HCT116 (cell line): ENCODE measurements around the gene SPIRE1. TPM values are rescaled to one million over a fixed set of nuclear protein-coding genes. Genes with fewer than 3 reads are reported as not detected.

Source experiments
- ATAC-seq: fragments of 200-7000 bp; cut with Tn5 transposase; 2 replicates; pipeline ENCODE4 v1.9.1; 2020; ENCODE audit warnings: mild to moderate bottlenecking, moderate library complexity
- BruUV-seq: library from RNA; stranded (reverse); fragments of 400-500 nt; replicated peaks from 2 replicates; lab custom pipeline; 2021; lab: Mats Ljungman, UMichigan
- CTCF ChIA-PET: fragments of 300-600 bp; sonication (Branson Sonifier 250); formaldehyde crosslinking; loops from one replicate; lab custom pipeline; 2021; ENCODE audit warnings: antibody characterized with exemption; lab: Charles Lee
- POLR2A ChIA-PET: fragments of 300-600, 350-600 bp; sonication (Branson Sonifier 250); formaldehyde crosslinking; loops from one replicate; lab custom pipeline; 2021; ENCODE audit warnings: antibody characterized with exemption; lab: Charles Lee
- RAD21 ChIA-PET, 2 experiments: fragments of 300-600 bp; sonication (Branson Sonifier 250); formaldehyde crosslinking; loops; one replicate each; lab custom pipeline; 2023; ENCODE audit warnings: low total read pairs in 2 of 2; ENCODE audit not compliant: uncharacterized antibody in 2 of 2, unreplicated experiment in 2 of 2, low non-redundant PET in 1 of 2; lab: Charles Lee
- DNase-seq: peaks from one replicate; pipeline ENCODE4 v3.0.0-alpha.2; 2010; ENCODE audit warnings: low read depth, low spot score
- H2AFZ ChIP-seq: fragments of 200-600 bp; shearing (Covaris generic), sonication (generic); 2 replicates; pipeline ENCODE4 v1.6.1; 2017; ENCODE audit warnings: low read depth, mixed run types, mixed read lengths, antibody characterized with exemption, low read length; ENCODE audit not compliant: poor library complexity, severe bottlenecking
- H3K27ac ChIP-seq: 2 replicates; pipeline ENCODE4 v1.5.1; 2012; ENCODE audit warnings: low read depth, low read length
- H3K27me3 ChIP-seq: fragments of 200-600 bp; sonication (generic); 2 replicates; pipeline ENCODE4 v1.6.1; 2016; ENCODE audit warnings: mixed run types, low read length, mixed read lengths; ENCODE audit not compliant: insufficient read depth
- H3K36me3 ChIP-seq, 2 experiments: fragments of 200-500 bp in 1 of 2; fragments of 200-600 bp in 1 of 2; sonication (Bioruptor generic) in 1 of 2; sonication (generic) in 1 of 2; 2 replicates each; pipeline versions ENCODE4 v1.5.1 to v1.6.1; 2014 to 2016; ENCODE audit warnings: low read length in 2 of 2, inconsistent platforms in 1 of 2, mixed read lengths in 1 of 2, mixed run types in 1 of 2; ENCODE audit not compliant: insufficient read depth in 2 of 2, control insufficient read depth in 1 of 2
- H3K4me1 ChIP-seq, 2 experiments: fragments of 200-600 bp in 1 of 2; sonication (generic) in 1 of 2; 2 replicates each; pipeline versions ENCODE4 v1.5.1 to v1.6.1; 2012 to 2017; ENCODE audit warnings: low read length in 2 of 2, inconsistent platforms in 1 of 2, mild to moderate bottlenecking in 1 of 2, mixed read lengths in 1 of 2, mixed run types in 1 of 2, moderate library complexity in 1 of 2; ENCODE audit not compliant: insufficient read depth in 2 of 2, control insufficient read depth in 1 of 2
- H3K4me2 ChIP-seq: fragments of 200-600 bp; sonication (generic); 2 replicates; pipeline ENCODE4 v1.6.1; 2017; ENCODE audit warnings: mixed run types, low read length, mixed read lengths
- H3K4me3 ChIP-seq, 2 experiments: fragments of 200-600 bp in 1 of 2; sonication (generic) in 1 of 2; replicated peaks in 1 of 2; 2 replicates each; pipeline ENCODE4 v1.5.1; 2011 to 2016; ENCODE audit warnings: low read length in 2 of 2, control low read depth in 1 of 2, low read depth in 1 of 2, mild to moderate bottlenecking in 1 of 2, mixed read lengths in 1 of 2, mixed run types in 1 of 2
- H3K79me2 ChIP-seq: fragments of 200-600 bp; sonication (generic); 2 replicates; pipeline ENCODE4 v1.6.1; 2017; ENCODE audit warnings: mild to moderate bottlenecking, mixed run types, low read length, moderate library complexity, mixed read lengths; ENCODE audit not compliant: insufficient read depth
- H3K9ac ChIP-seq: fragments of 200-600 bp; sonication (generic); 2 replicates; pipeline ENCODE4 v1.6.1; 2016; ENCODE audit warnings: low read length, mixed read lengths
- H3K9me2 ChIP-seq: fragments of 200-600 bp; sonication (generic), shearing (Covaris generic); 2 replicates; pipeline ENCODE4 v1.6.1; 2017; ENCODE audit warnings: mixed run types, mild to moderate bottlenecking, moderate library complexity; ENCODE audit not compliant: insufficient read depth
- H3K9me3 ChIP-seq, 2 experiments: fragments of 200-500 bp in 1 of 2; fragments of 200-600 bp in 1 of 2; sonication (Bioruptor generic) in 1 of 2; sonication (generic) in 1 of 2; 2 replicates each; pipeline ENCODE4 v1.6.1; 2014 to 2017; ENCODE audit warnings: low read length in 2 of 2, mixed read lengths in 2 of 2, inconsistent platforms in 1 of 2, low read depth in 1 of 2, mild to moderate bottlenecking in 1 of 2, mixed run types in 1 of 2, moderate library complexity in 1 of 2; ENCODE audit not compliant: control insufficient read depth in 1 of 2, insufficient read depth in 1 of 2
- H4K20me1 ChIP-seq: fragments of 200-600 bp; sonication (generic), shearing (Covaris generic); 2 replicates; pipeline ENCODE4 v1.6.1; 2017; ENCODE audit warnings: mixed run types, mild to moderate bottlenecking, moderate library complexity; ENCODE audit not compliant: insufficient read depth
- EZH2 ChIP-seq: fragments of 200-600 bp; sonication (generic); IDR thresholded peaks from 2 replicates; pipeline ENCODE4 v1.6.1; 2017; ENCODE audit warnings: antibody characterized with exemption, mixed run types
- EZH2phosphoT487 ChIP-seq: fragments of 200-600 bp; IDR thresholded peaks from 2 replicates; pipeline ENCODE4 v1.6.1; 2018; ENCODE audit warnings: antibody characterized with exemption, borderline replicate concordance
- FOSL1 ChIP-seq: IDR thresholded peaks from 2 replicates; pipeline ENCODE4 v1.6.1; 2012; ENCODE audit warnings: low read depth
- JUND ChIP-seq: IDR thresholded peaks from 2 replicates; pipeline ENCODE4 v1.6.1; 2012
- POLR2A ChIP-seq: IDR thresholded peaks from 2 replicates; pipeline ENCODE4 v1.7.0; 2011; ENCODE audit warnings: borderline replicate concordance; ENCODE audit not compliant: insufficient read depth, insufficient read length; ENCODE audit errors: extremely low read depth
- REST ChIP-seq: IDR thresholded peaks from 2 replicates; pipeline ENCODE4 v1.6.1; 2012; ENCODE audit warnings: low read depth
- SRF ChIP-seq: IDR thresholded peaks from 2 replicates; pipeline ENCODE4 v1.6.1; 2012; ENCODE audit warnings: low read depth
- ZBTB33 ChIP-seq: IDR thresholded peaks from 2 replicates; pipeline ENCODE4 v1.6.1; 2011; ENCODE audit warnings: mild to moderate bottlenecking, low read length, moderate library complexity; ENCODE audit not compliant: insufficient replicate concordance; ENCODE audit errors: extremely low read depth
- ZNF274 ChIP-seq: fragments of 200-500 bp; sonication (Bioruptor generic); IDR thresholded peaks from 2 replicates; pipeline ENCODE4 v1.6.1; 2014; ENCODE audit warnings: mild to moderate bottlenecking, low read depth, low read length, inconsistent platforms
- intact Hi-C: fragments of 100-400 bp; cut with micrococcal nuclease; formaldehyde crosslinking; loops from 2 replicates; pipeline ENCODE4 v1.10.0; 2022
- total RNA-seq: library from RNA; stranded (reverse); gene quantifications from one replicate; pipeline ENCODE4 v1.2.1, GENCODE V29; 2021; ENCODE audit not compliant: unreplicated experiment

SPIRE1 gene
- total RNA-seq, 1 experiment from 2014 or later: 26.6 TPM

DNA sequence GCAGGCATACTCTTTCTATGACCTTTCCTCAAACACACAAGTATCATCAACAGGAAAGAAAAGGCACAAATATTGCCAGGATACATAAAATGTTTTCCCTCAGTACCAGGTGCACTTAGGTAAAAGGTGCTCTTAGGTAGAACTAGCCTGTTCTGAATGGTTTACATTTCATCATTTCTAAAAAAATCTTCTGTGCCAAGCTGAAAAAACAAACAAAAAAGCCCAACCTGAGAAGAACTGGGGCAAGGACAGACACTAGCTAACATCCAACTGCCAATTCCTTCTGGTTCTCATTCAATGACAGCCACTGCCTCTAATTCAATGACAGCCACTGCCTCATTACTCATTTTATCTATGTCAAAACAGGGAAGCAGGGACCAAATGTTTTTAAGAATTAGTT, 68.5 kb downstream of the SPIRE1 start:
- Histone ChIP-seq H4K20me1 (no peaks in the 10 kb centered on the region), H3K79me2 (no peaks in the 10 kb centered on the region), H3K27me3 (no peaks in the 10 kb centered on the region), H3K4me2 (no peak overlapping the region), H3K27ac (no peak overlapping the region), H3K9ac (no peak overlapping the region), H2AFZ (no peak overlapping the region), H3K4me3 (no peak overlapping the region), H3K4me1 (no peaks in the 10 kb centered on the region), H3K36me3 (no peaks in the 10 kb centered on the region), H3K9me3 (no peaks in the 10 kb centered on the region), H3K9me2 (no peaks in the 10 kb centered on the region)
- DNase-seq: no peak
- POLR2A ChIA-PET: no interaction called here
- RAD21 ChIA-PET: no interaction called here
- ATAC-seq: no peak
- BruUV-seq: no TSS peak
- CTCF ChIA-PET: no interaction called here
- no peak for TF ChIP-seq EZH2
- no peak for TF ChIP-seq EZH2phosphoT487
- intact Hi-C loops: no loop called here

DNA sequence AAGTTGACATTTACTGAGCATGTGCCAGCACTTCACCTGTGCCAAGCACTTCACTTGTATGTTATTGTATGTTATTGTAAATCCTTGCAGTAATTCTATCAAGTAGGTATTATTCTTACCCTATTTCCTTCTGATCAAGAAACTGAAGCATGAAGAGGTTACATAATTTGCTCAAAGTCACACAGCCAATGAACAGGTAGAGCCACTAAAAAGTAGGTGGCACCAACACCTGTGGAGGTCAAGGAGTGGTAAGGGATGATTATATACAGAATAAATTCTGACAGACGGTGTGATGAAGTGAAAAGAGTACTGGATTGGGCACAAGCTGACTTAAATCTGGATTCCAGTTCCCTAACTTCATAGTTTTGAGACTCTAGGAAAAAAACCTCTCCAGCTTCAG, 71.0 kb downstream of the SPIRE1 start:
- no peak for TF ChIP-seq JUND
- H3K4me2 ChIP-seq: no peak overlapping the region
- H3K9me2 ChIP-seq: no peaks in the 10 kb centered on the region
- ChIA-PET POLR2A (no interaction called here), RAD21 (no interaction called here), CTCF (no interaction called here)
- no peaks in the 10 kb centered on the region for H3K36me3 ChIP-seq
- ATAC-seq (no peak), DNase-seq (no peak)
- no peaks in the 10 kb centered on the region for H3K27me3 ChIP-seq
- no peaks in the 10 kb centered on the region for H3K4me1 ChIP-seq
- no TSS peak for BruUV-seq
- no peaks in the 10 kb centered on the region for H3K9me3 ChIP-seq
- H4K20me1 ChIP-seq: no peaks in the 10 kb centered on the region
- no peak overlapping the region for H2AFZ ChIP-seq
- H3K79me2 ChIP-seq: no peaks in the 10 kb centered on the region
- no peak overlapping the region for H3K4me3 ChIP-seq
- intact Hi-C loops: no loop called here
- no peak overlapping the region for H3K9ac ChIP-seq
- H3K27ac ChIP-seq: no peak overlapping the region

DNA sequence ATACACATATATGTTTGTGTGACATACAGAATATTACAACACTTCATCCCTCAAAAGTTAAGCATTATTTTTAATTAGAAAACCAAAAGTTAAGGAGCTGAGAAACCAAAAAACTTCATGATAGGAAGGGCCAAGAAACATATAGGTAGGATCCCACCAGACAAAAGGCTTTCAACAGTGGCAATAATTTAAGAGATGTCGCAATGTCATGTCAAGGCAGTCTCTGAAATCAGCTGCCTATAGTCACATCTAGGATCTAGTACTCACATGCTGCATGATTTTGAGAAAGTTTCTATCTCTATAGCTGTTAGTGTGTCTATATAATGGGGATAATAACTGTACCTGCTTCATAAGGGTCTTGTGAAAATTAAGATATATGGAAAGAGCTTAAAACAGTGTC, 72.7 kb downstream of the SPIRE1 start:
- Histone ChIP-seq H3K36me3 (no peaks in the 10 kb centered on the region), H3K4me3 (no peak overlapping the region), H3K27ac (no peak overlapping the region), H3K4me1 (no peaks in the 10 kb centered on the region), H4K20me1 (no peaks in the 10 kb centered on the region), H3K9me3 (no peaks in the 10 kb centered on the region), H3K27me3 (no peaks in the 10 kb centered on the region), H3K9ac (no peak overlapping the region), H3K79me2 (no peaks in the 10 kb centered on the region), H2AFZ (no peak overlapping the region), H3K4me2 (no peak overlapping the region), H3K9me2 (no peaks in the 10 kb centered on the region)
- DNase-seq (no peak), ATAC-seq (no peak)
- ChIA-PET POLR2A (interaction anchor here (0.6 kb wide), 1 partner anchor 140 kb away, joined by 3 read pairs; no protein-coding TSS in a partner anchor), RAD21 (no interaction called here), CTCF (no interaction called here)
- BruUV-seq: no TSS peak
- intact Hi-C loops: no loop called here
- no peak for TF ChIP-seq JUND
- no peak for TF ChIP-seq FOSL1
- TF ChIP-seq SRF: no peak
- no peak for TF ChIP-seq ZNF274
- no peak for TF ChIP-seq ZBTB33
- no peak for TF ChIP-seq REST
- no peak for TF ChIP-seq POLR2A
